ENCODE data around the gene USHBP1. TPM values are rescaled to one million over a fixed set of nuclear protein-coding genes. Genes with fewer than 3 reads are reported as not detected.

The USHBP1 gene
- total and polyA plus RNA-seq, 10 of the 15 experiments (the other 5 are each of a cell fraction or from before 2014, with no cell fraction given) = 0.05 to 0.96 (median 0.22) TPM; not detected in 2

DNA sequence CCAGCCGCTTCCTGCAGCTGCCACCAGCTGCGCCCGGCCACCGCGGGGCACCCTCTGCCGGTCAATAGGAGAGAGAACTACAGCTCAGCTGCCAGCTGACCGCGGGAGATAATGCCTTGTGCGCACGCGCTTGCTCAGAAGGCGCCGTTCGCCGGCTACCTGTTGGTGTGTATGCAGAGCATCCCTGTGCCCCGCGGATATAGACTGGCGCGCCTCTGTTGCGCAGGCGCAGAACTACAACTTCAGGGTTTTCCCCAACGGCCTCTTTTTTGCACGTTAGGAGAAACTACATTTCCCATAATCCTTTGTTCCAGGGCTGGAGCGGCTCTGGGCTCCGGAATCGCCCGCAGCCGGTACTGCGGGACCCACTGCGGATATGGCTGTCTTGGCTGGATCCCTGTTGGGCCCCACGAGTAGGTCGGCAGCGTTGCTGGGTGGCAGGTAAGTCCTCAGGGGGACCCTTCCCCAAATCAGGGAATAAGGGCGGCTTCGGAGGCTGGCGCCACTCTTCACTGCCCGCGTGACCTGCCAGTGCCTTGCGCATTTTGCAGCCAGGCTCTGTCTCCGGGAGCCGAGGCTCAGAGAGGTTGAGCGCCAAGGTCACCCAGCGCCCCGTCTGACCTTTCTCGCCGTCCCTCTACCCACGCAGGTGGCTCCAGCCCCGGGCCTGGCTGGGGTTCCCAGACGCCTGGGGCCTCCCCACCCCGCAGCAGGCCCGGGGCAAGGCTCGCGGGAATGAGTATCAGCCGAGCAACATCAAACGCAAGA, 41.2 kb upstream of the USHBP1 start, which contains the start of gene MRPL34 (continued):
- TF ChIP-seq, protein P1, sequence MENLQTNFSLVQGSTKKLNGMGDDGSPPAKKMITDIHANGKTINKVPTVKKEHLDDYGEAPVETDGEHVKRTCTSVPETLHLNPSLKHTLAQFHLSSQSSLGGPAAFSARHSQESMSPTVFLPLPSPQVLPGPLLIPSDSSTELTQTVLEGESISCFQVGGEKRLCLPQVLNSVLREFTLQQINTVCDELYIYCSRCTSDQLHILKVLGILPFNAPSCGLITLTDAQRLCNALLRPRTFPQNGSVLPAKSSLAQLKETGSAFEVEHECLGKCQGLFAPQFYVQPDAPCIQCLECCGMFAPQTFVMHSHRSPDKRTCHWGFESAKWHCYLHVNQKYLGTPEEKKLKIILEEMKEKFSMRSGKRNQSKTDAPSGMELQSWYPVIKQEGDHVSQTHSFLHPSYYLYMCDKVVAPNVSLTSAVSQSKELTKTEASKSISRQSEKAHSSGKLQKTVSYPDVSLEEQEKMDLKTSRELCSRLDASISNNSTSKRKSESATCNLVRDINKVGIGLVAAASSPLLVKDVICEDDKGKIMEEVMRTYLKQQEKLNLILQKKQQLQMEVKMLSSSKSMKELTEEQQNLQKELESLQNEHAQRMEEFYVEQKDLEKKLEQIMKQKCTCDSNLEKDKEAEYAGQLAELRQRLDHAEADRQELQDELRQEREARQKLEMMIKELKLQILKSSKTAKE (IDR thresholded peaks at IDR 0.05; ENCODE audit: low read depth, poor library complexity, severe bottlenecking) = no peak
- TF ChIP-seq CREM (IDR thresholded peaks at IDR 0.05; ENCODE audit: low read depth) = peak; percentile 12; the same call in 1 of the 2 replicates
- TF ChIP-seq RCOR1 (conservative IDR thresholded peaks at IDR 0.05; ENCODE audit: low read depth, low read length) = no peak; the same call in 1 of the 2 replicates
- TF ChIP-seq NRF1 (conservative IDR thresholded peaks at IDR 0.05; ENCODE audit: low read depth, low read length) = peak; percentile 82
- peak in 1 of 2 experiments; percentile 52; a peak in 1 of 3 replicates for TF ChIP-seq EGR1 (IDR thresholded peaks at IDR 0.05; ENCODE audit: borderline replicate concordance in 1 of 2, low read depth in 2 of 2, low read length in 2 of 2)

DNA sequence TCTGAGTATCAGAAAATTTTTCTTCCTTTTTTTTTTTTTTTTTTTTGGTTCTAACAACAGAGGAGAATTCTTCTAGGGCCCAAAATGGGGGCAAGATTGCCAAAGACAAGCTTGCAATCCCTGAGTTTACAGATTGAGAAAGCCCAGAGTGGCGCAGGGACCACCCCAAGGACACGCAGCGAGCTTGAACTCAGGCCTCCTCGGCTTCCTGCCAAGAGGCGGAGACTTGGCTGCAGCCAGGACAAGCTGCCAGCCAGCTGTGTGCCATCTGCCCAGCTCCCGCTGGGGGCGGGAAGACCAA, 40.6 kb upstream of the USHBP1 start:
- ChIA-PET POLR2A (interaction anchor here (0.6 to 2.9 kb wide), 19 partner anchors 12 to 1248 kb away, joined by 3 to 12 read pairs (median 4); partner anchors contain the start of genes ANO8 and BST2), CTCF (interaction anchor here (0.7 to 5.0 kb wide), 16 partner anchors 8 to 179 kb away, joined by 3 to 43 read pairs (median 4); partner anchors contain the start of genes ANO8, BABAM1 and BST2), SMC1A (ENCODE audit: uncharacterized antibody, unreplicated experiment) (interaction anchor here (0.8 to 2.1 kb wide), 8 partner anchors 11 to 147 kb away, joined by 3 to 8 read pairs (median 4); partner anchors contain the start of genes ANO8 and MVB12A), RAD21 (ENCODE audit: unreplicated experiment) (interaction anchor here (0.5 to 1.3 kb wide), 13 partner anchors 8 to 537 kb away, joined by 3 to 14 read pairs (median 4); partner anchors contain the start of genes ANO8, BABAM1 and MVB12A)
- Histone ChIP-seq H3K79me2 (ENCODE audit: control insufficient read depth, insufficient read depth, low read length) (peaks cover 19% of the 10 kb centered on the region), H3K4me3 (peak overlapping the region; percentile 83; the same call in 1 of the 2 replicates), H3K36me3 (ENCODE audit: control insufficient read depth in 2 of 2, insufficient read depth in 2 of 2, low read length in 1 of 2) (no peaks in the 10 kb centered on the region), H3K4me2 (ENCODE audit: control insufficient read depth, insufficient read depth) (peak overlapping the region; percentile 88), H3K4me1 (ENCODE audit: control insufficient read depth, insufficient read depth, low read length) (peaks cover 17% of the 10 kb centered on the region), H3K27ac (ENCODE audit: control insufficient read depth, insufficient read depth) (peak overlapping the region; percentile 84; the same call in 1 of the 2 replicates), H4K20me1 (ENCODE audit: control insufficient read depth, insufficient read depth) (peaks cover under 1% of the 10 kb centered on the region; the same call in 1 of the 2 replicates), H2AFZ (ENCODE audit: control insufficient read depth, low read depth, low read length) (peak overlapping the region; percentile 98), H3K9me3 (replicated peaks; ENCODE audit: control insufficient read depth, insufficient read depth, low read length) (no peaks in the 10 kb centered on the region), H3K27me3 (replicated peaks in 1 of 2; ENCODE audit: control insufficient read depth in 2 of 2, insufficient read depth in 2 of 2, low read length in 1 of 2) (no peaks in the 10 kb centered on the region), H3K9ac (ENCODE audit: control insufficient read depth, insufficient read depth, low read length) (peak overlapping the region; percentile 4; the same call in 1 of the 2 replicates)
- intact Hi-C loops (cut with micrococcal nuclease; ENCODE audit: unreplicated experiment) (loop anchor here (10.0 kb wide), 1 partner anchor 410 kb away; no protein-coding TSS in a partner anchor), in situ Hi-C loops (cut with MboI) (no loop called here)
- WGBS (ENCODE audit: insufficient coverage, insufficient replicate concordance, low lambda C conversion rate, missing lambda C conversion rate) = 2% methylated on average over 6 of the region's 7 CpGs
- FAIRE-seq (no peak), DNase-seq (ENCODE audit: low read depth, low spot score) (no peak), ATAC-seq (no peak)
- BruUV-seq (replicated peaks) = no TSS peak
- TF ChIP-seq EP300 (IDR thresholded peaks at IDR 0.05; ENCODE audit: borderline replicate concordance in 1 of 2, control insufficient read depth in 1 of 2, low read depth in 2 of 2, low read length in 2 of 2) (0 out of 4 replicates have a peak, but pooled peaks of 1 of the 2 experiments have one; percentile 59), POLR2AphosphoS2 (IDR thresholded peaks at IDR 0.05; ENCODE audit: low read depth, low read length) (no peak), LARP7 (IDR thresholded peaks at IDR 0.05) (0 out of 2 replicates have a peak, but pooled peaks have one; percentile 76), BACH1 (IDR thresholded peaks at IDR 0.05; ENCODE audit: borderline replicate concordance) (0 out of 2 replicates have a peak, but pooled peaks have one; percentile 26), SUZ12 (IDR thresholded peaks at IDR 0.05; ENCODE audit: unreplicated experiment) (no peak)
- TF ChIP-seq, protein P2, sequence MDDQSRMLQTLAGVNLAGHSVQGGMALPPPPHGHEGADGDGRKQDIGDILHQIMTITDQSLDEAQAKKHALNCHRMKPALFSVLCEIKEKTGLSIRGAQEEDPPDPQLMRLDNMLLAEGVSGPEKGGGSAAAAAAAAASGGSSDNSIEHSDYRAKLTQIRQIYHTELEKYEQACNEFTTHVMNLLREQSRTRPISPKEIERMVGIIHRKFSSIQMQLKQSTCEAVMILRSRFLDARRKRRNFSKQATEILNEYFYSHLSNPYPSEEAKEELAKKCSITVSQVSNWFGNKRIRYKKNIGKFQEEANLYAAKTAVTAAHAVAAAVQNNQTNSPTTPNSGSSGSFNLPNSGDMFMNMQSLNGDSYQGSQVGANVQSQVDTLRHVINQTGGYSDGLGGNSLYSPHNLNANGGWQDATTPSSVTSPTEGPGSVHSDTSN (IDR thresholded peaks at IDR 0.05; ENCODE audit: insufficient replicate concordance, low read depth, low read length) = peak; percentile 75
- TF ChIP-seq, protein P3, sequence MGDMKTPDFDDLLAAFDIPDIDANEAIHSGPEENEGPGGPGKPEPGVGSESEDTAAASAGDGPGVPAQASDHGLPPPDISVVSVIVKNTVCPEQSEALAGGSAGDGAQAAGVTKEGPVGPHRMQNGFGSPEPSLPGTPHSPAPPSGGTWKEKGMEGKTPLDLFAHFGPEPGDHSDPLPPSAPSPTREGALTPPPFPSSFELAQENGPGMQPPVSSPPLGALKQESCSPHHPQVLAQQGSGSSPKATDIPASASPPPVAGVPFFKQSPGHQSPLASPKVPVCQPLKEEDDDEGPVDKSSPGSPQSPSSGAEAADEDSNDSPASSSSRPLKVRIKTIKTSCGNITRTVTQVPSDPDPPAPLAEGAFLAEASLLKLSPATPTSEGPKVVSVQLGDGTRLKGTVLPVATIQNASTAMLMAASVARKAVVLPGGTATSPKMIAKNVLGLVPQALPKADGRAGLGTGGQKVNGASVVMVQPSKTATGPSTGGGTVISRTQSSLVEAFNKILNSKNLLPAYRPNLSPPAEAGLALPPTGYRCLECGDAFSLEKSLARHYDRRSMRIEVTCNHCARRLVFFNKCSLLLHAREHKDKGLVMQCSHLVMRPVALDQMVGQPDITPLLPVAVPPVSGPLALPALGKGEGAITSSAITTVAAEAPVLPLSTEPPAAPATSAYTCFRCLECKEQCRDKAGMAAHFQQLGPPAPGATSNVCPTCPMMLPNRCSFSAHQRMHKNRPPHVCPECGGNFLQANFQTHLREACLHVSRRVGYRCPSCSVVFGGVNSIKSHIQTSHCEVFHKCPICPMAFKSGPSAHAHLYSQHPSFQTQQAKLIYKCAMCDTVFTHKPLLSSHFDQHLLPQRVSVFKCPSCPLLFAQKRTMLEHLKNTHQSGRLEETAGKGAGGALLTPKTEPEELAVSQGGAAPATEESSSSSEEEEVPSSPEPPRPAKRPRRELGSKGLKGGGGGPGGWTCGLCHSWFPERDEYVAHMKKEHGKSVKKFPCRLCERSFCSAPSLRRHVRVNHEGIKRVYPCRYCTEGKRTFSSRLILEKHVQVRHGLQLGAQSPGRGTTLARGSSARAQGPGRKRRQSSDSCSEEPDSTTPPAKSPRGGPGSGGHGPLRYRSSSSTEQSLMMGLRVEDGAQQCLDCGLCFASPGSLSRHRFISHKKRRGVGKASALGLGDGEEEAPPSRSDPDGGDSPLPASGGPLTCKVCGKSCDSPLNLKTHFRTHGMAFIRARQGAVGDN (IDR thresholded peaks at IDR 0.05) = peak; percentile 40; the same call in 1 of the 2 replicates

All from GM12878 (cell line).